ENCODE measurements around the gene BDKRB1. TPM values are rescaled to one million over a fixed set of nuclear protein-coding genes. Genes with fewer than 3 reads are reported as not detected.

The BDKRB1 gene
- total RNA-seq, 1 experiment from 2014 or later, result not detected

GRCh38 chr14:96207686-96208085 is 48.3 kb upstream of the BDKRB1 start:
- Histone ChIP-seq H3K9me3 (ENCODE audit: control insufficient read depth, low read depth, low read length) (peaks cover 4% of the 10 kb centered on the region), H2BK15ac (ENCODE audit: low read depth, low read length) (no peak overlapping the region), H3K4ac (ENCODE audit: low read depth, low read length) (no peak overlapping the region), H2BK5ac (ENCODE audit: insufficient read length, low read length) (no peak overlapping the region), H3K56ac (ENCODE audit: insufficient read length, low read depth, low read length) (no peak overlapping the region), H4K8ac (replicated peaks; ENCODE audit: insufficient read length, low read depth, low read length) (no peak overlapping the region), H4K91ac (ENCODE audit: insufficient read length, low read depth, low read length) (no peak overlapping the region), H4K5ac (ENCODE audit: insufficient read length, low read depth, low read length) (no peak overlapping the region), H3K23me2 (ENCODE audit: insufficient read length, low read depth, low read length, poor library complexity, severe bottlenecking) (peaks cover 11% of the 10 kb centered on the region), H3T11ph (ENCODE audit: low read length) (no peak overlapping the region), H2BK12ac (ENCODE audit: insufficient read length, low read depth, low read length) (no peak overlapping the region), H3K4me2 (ENCODE audit: insufficient read depth, insufficient read length, low read length) (no peak overlapping the region), H3K4me1 (ENCODE audit: insufficient read depth, low read length) (no peaks in the 10 kb centered on the region), H2BK20ac (ENCODE audit: low read depth, low read length, poor library complexity, severe bottlenecking) (no peak overlapping the region), H2AFZ (ENCODE audit: low read length) (no peak overlapping the region), H4K20me1 (ENCODE audit: control insufficient read depth, insufficient read depth, insufficient read length) (no peaks in the 10 kb centered on the region), H3K18ac (ENCODE audit: insufficient read length, low read depth, low read length) (no peak overlapping the region), H3K23ac (ENCODE audit: insufficient read length, low read depth, low read length) (no peak overlapping the region), H3K27ac (ENCODE audit: insufficient read length, low read depth, low read length) (no peak overlapping the region), H3K9ac (ENCODE audit: extremely low read depth, insufficient read length, low read length) (no peak overlapping the region), H2AK5ac (ENCODE audit: insufficient read length, low read length) (no peak overlapping the region), H2BK120ac (ENCODE audit: low read depth, low read length, poor library complexity, severe bottlenecking) (no peak overlapping the region), H3K79me2 (ENCODE audit: insufficient read depth, low read length) (no peaks in the 10 kb centered on the region), H3K79me1 (ENCODE audit: insufficient read depth, low read depth, low read length, poor library complexity, severe bottlenecking) (no peaks in the 10 kb centered on the region), H3K14ac (ENCODE audit: insufficient read depth, low read length) (no peak overlapping the region), H3K27me3 (ENCODE audit: insufficient read depth, low read length) (peaks cover 2% of the 10 kb centered on the region; the same call in 1 of the 2 replicates)
- no peak overlapping the region for H3K27ac Mint-ChIP-seq
- no peak for TF ChIP-seq CTCF (conservative IDR thresholded peaks at IDR 0.05)
- WGBS (ENCODE audit: extremely low coverage, insufficient read length, low lambda C conversion rate), result no CpG with 5 or more reads among the region's 5 CpGs
- H3K4me1 Mint-ChIP-seq, result peaks cover 14 to 24% of the 10 kb centered on the region in 2 experiments
- H3K27me3 Mint-ChIP-seq (ENCODE audit: low read depth), result peaks cover 47% of the 10 kb centered on the region
- peaks cover 0 to 14% (median 2%) of the 10 kb centered on the region in 3 experiments; a peak in 4 of 7 replicates for H3K36me3 Mint-ChIP-seq (ENCODE audit: insufficient read depth in 1 of 3, low read depth in 3 of 3)
- H3K9me3 Mint-ChIP-seq, result peaks cover 9 to 11% of the 10 kb centered on the region in 2 experiments
- H3K4me3 Mint-ChIP-seq, result no peak overlapping the region
- no peak for DNase-seq

Data from H9 (cell line).